Smooth muscle cell (in vitro differentiated cells): ENCODE measurements around the gene EIF3B. TPM values are rescaled to one million over a fixed set of nuclear protein-coding genes. Genes with fewer than 3 reads are reported as not detected.
"Not testable (repeated sequence)": the region's sequence is repeated elsewhere in the genome, so short reads cannot be mapped to it uniquely, and the experiment has no call there.

ENCODE experiments used
- DNase-seq: peaks from one replicate; lab custom pipeline; 2025; ENCODE audit not compliant: unreplicated experiment; lab: John Stamatoyannopoulos, UW
- H2AFZ ChIP-seq: fragments of 200-600 bp; sonication (generic); 2 replicates; pipeline ENCODE4 v1.6.0; 2016; ENCODE audit warnings: antibody characterized with exemption, low read depth, mild to moderate bottlenecking
- H3F3A ChIP-seq: fragments of 200-600 bp; sonication (generic); 2 replicates; pipeline ENCODE4 v1.6.0; 2017; ENCODE audit warnings: antibody characterized with exemption, low read depth
- H3K27ac ChIP-seq: fragments of 200-600 bp; sonication (generic); 2 replicates; pipeline ENCODE4 v1.5.1; 2016; ENCODE audit warnings: low read depth, mild to moderate bottlenecking
- H3K27me3 ChIP-seq: fragments of 200-600 bp; sonication (generic); 2 replicates; pipeline ENCODE4 v1.6.1; 2016; ENCODE audit warnings: low read depth, mild to moderate bottlenecking
- H3K36me3 ChIP-seq: fragments of 200-600 bp; sonication (generic); 2 replicates; pipeline ENCODE4 v1.5.1; 2016; ENCODE audit warnings: low read depth
- H3K4me1 ChIP-seq: fragments of 200-600 bp; sonication (generic); 2 replicates; pipeline ENCODE4 v1.5.1; 2016; ENCODE audit warnings: low read depth
- H3K4me2 ChIP-seq: fragments of 200-600 bp; sonication (generic); 2 replicates; pipeline ENCODE4 v1.6.0; 2016; ENCODE audit warnings: mild to moderate bottlenecking
- H3K4me3 ChIP-seq: fragments of 200-600 bp; sonication (generic); 2 replicates; pipeline ENCODE4 v1.5.1; 2016; ENCODE audit warnings: mild to moderate bottlenecking
- H3K79me2 ChIP-seq: fragments of 200-600 bp; sonication (generic); 2 replicates; pipeline ENCODE4 v1.6.0; 2016; ENCODE audit warnings: low read depth, mild to moderate bottlenecking
- H3K9ac ChIP-seq: fragments of 200-600 bp; sonication (generic); 2 replicates; pipeline ENCODE4 v1.6.0; 2016; ENCODE audit warnings: low read depth
- H3K9me3 ChIP-seq: fragments of 200-600 bp; sonication (generic); replicated peaks from 2 replicates; pipeline ENCODE4 v1.5.1; 2016; ENCODE audit warnings: low read depth
- H4K20me1 ChIP-seq: fragments of 200-600 bp; sonication (generic); 2 replicates; pipeline ENCODE4 v1.6.0; 2016; ENCODE audit warnings: low read depth
- CTCF ChIP-seq: fragments of 200-600 bp; sonication (generic); IDR thresholded peaks from 2 replicates; pipeline ENCODE4 v1.5.1; 2017; ENCODE audit warnings: borderline replicate concordance, mild to moderate bottlenecking, antibody characterized with exemption; ENCODE audit not compliant: insufficient read depth, poor library complexity, severe bottlenecking
- WGBS: methylation state at CpG from one replicate; pipeline ENCODE4 v1.1.7; 2016; ENCODE audit warnings: low lambda C conversion rate; 5-methylcytosine and 5-hydroxymethylcytosine counted together
- polyA plus RNA-seq: library from polyadenylated mRNA; unstranded; fragments of >200 nt; fragmentation: Nextera tagmentation; extraction: Ambion mirVana; gene quantifications from 2 replicates; pipeline ENCODE4 v1.2.1, GENCODE V29; 2016
- total RNA-seq: library from RNA; depleted of rRNA; stranded (reverse); fragments of >200 nt; gene quantifications from 2 replicates; pipeline ENCODE4 v1.2.3, GENCODE V29; 2014

The EIF3B gene
- total RNA-seq (85.8 and 96.1 TPM in 2 replicates), polyA plus RNA-seq (112 and 146 TPM in 2 replicates)

- Histone ChIP-seq H2AFZ (peak within 1 kb of the TSS; percentile 84), H3K27ac (peak within 1 kb of the TSS; percentile 97), H3K9ac (peak within 1 kb of the TSS; percentile 99), H3K36me3 (no peaks in the 10 kb centered on the region), H3K4me3 (peak within 1 kb of the TSS; percentile 61), H3K9me3 (no peaks in the 10 kb centered on the region), H3K27me3 (no peaks in the 10 kb centered on the region), H3F3A (no peaks in the 10 kb centered on the region), H3K4me1 (peaks cover 16% of the 10 kb centered on the region), H4K20me1 (peaks cover 44% of the 10 kb centered on the region), H3K79me2 (peaks cover 52% of the 10 kb centered on the region), H3K4me2 (peak within 1 kb of the TSS; percentile 97)
- TF ChIP-seq CTCF = no peak
- DNase-seq = peak; percentile 96
- WGBS = under 1% methylated on average over 49 of the region's 55 CpGs
Observed at GRCh38 chr7:2354186-2354938, at the start of gene EIF3B. TSS of gene EIF3B (plus strand) at chr7:2354827. CDS start at chr7:2354922, 95 bp downstream.

- whole genome bisulfite sequencing = 92% methylated on average over 6 of the region's 6 CpGs
- not testable (repeated sequence) for H2AFZ ChIP-seq, H3K9me3 ChIP-seq, H3K36me3 ChIP-seq, H3K27ac ChIP-seq, DNase-seq, H3K4me3 ChIP-seq, H3K4me1 ChIP-seq, H3F3A ChIP-seq, H3K9ac ChIP-seq, H3K27me3 ChIP-seq, H3K4me2 ChIP-seq
- Histone ChIP-seq H4K20me1 (peaks cover 55% of the 10 kb centered on the region), H3K79me2 (peaks cover 21% of the 10 kb centered on the region)
Observed at GRCh38 chr7:2305258-2305657, 49.4 kb upstream of the EIF3B start.

- Histone ChIP-seq H3K36me3 (no peaks in the 10 kb centered on the region), H3K9ac (peak overlapping the region; percentile 91), H3K9me3 (no peaks in the 10 kb centered on the region), H2AFZ (no peak overlapping the region), H3F3A (peaks cover 7% of the 10 kb centered on the region), H3K27me3 (no peaks in the 10 kb centered on the region), H3K4me1 (peaks cover 4% of the 10 kb centered on the region), H3K27ac (peak overlapping the region; percentile 95), H4K20me1 (peaks cover 44% of the 10 kb centered on the region), H3K4me3 (no peak overlapping the region), H3K4me2 (peak overlapping the region; percentile 59), H3K79me2 (peaks cover 33% of the 10 kb centered on the region)
- DNase-seq = no peak
- TF ChIP-seq CTCF = no peak
- 80% methylated on average over 6 of the region's 6 CpGs for WGBS
Observed at GRCh38 chr7:2306688-2307087, 47.9 kb upstream of the EIF3B start.

- Histone ChIP-seq H3K9ac (no peak overlapping the region), H3K27ac (peak overlapping the region; percentile 95), H3K36me3 (no peaks in the 10 kb centered on the region), H4K20me1 (peaks cover 42% of the 10 kb centered on the region), H3K4me2 (no peak overlapping the region), H3K4me3 (no peak overlapping the region), H3K4me1 (peaks cover 4% of the 10 kb centered on the region), H2AFZ (no peak overlapping the region), H3F3A (peaks cover 7% of the 10 kb centered on the region), H3K27me3 (no peaks in the 10 kb centered on the region), H3K9me3 (no peaks in the 10 kb centered on the region), H3K79me2 (peaks cover 33% of the 10 kb centered on the region)
- WGBS = 86% methylated on average over 7 of the region's 7 CpGs
- no peak for DNase-seq
- no peak for TF ChIP-seq CTCF
Observed at GRCh38 chr7:2307690-2308107, 46.9 kb upstream of the EIF3B start.
